ENCODE results near the gene MAP2K1.

MAP2K1 gene

GRCh38 chr15:66413579-66413978 is 26.9 kb downstream of the MAP2K1 start:
- DNase-seq (ENCODE audit: low read depth) = no peak
- no peak overlapping the region for H3K4me3 ChIP-seq (ENCODE audit: low read depth, low read length)
- TF ChIP-seq MYC (IDR thresholded peaks at IDR 0.05; ENCODE audit: low read depth, low read length) = no peak
- TF ChIP-seq CTCF (IDR thresholded peaks at IDR 0.05; ENCODE audit: low read depth, low read length) = no peak
- TF ChIP-seq MAX (IDR thresholded peaks at IDR 0.05; ENCODE audit: low read depth, low read length) = no peak
- TF ChIP-seq POLR2A (IDR thresholded peaks at IDR 0.05; ENCODE audit: extremely low read depth, insufficient read length) = no peak

- no peak for DNase-seq (ENCODE audit: low read depth)
- TF ChIP-seq POLR2A (IDR thresholded peaks at IDR 0.05; ENCODE audit: extremely low read depth, insufficient read length) = no peak
- no peak for TF ChIP-seq CTCF (IDR thresholded peaks at IDR 0.05; ENCODE audit: low read depth, low read length)
- no peak for TF ChIP-seq MAX (IDR thresholded peaks at IDR 0.05; ENCODE audit: low read depth, low read length)
- no peak for TF ChIP-seq MYC (IDR thresholded peaks at IDR 0.05; ENCODE audit: low read depth, low read length)
Measured at GRCh38 chr15:66415360-66415759, 28.6 kb downstream of the MAP2K1 start.

GRCh38 chr15:66417736-66418135 is 31.0 kb downstream of the MAP2K1 start:
- TF ChIP-seq MYC (IDR thresholded peaks at IDR 0.05; ENCODE audit: low read depth, low read length) (no peak), POLR2A (IDR thresholded peaks at IDR 0.05; ENCODE audit: extremely low read depth, insufficient read length) (no peak), MAX (IDR thresholded peaks at IDR 0.05; ENCODE audit: low read depth, low read length) (no peak), CTCF (IDR thresholded peaks at IDR 0.05; ENCODE audit: low read depth, low read length) (no peak)

More at GRCh38 chr15:66415360-66415759, 28.6 kb downstream of the MAP2K1 start:
- H3K4me3 ChIP-seq (ENCODE audit: low read depth, low read length) = no peak overlapping the region

GRCh38 chr15:66419471-66419870 is 32.8 kb downstream of the MAP2K1 start:
- DNase-seq (ENCODE audit: low read depth) = no peak
- H3K4me3 ChIP-seq (ENCODE audit: low read depth, low read length) = no peak overlapping the region
- TF ChIP-seq CTCF (IDR thresholded peaks at IDR 0.05; ENCODE audit: low read depth, low read length) (no peak), POLR2A (IDR thresholded peaks at IDR 0.05; ENCODE audit: extremely low read depth, insufficient read length) (no peak), MYC (IDR thresholded peaks at IDR 0.05; ENCODE audit: low read depth, low read length) (no peak), MAX (IDR thresholded peaks at IDR 0.05; ENCODE audit: low read depth, low read length) (no peak)

More at GRCh38 chr15:66417736-66418135, 31.0 kb downstream of the MAP2K1 start:
- no peak overlapping the region for H3K4me3 ChIP-seq (ENCODE audit: low read depth, low read length)
- DNase-seq (ENCODE audit: low read depth) = no peak

- no peak for DNase-seq (ENCODE audit: low read depth)
- H3K4me3 ChIP-seq (ENCODE audit: low read depth, low read length) = no peak overlapping the region
- TF ChIP-seq MAX (IDR thresholded peaks at IDR 0.05; ENCODE audit: low read depth, low read length) (no peak), CTCF (IDR thresholded peaks at IDR 0.05; ENCODE audit: low read depth, low read length) (no peak), MYC (IDR thresholded peaks at IDR 0.05; ENCODE audit: low read depth, low read length) (no peak), POLR2A (IDR thresholded peaks at IDR 0.05; ENCODE audit: extremely low read depth, insufficient read length) (no peak)
Measured at GRCh38 chr15:66422347-66422746, 35.6 kb downstream of the MAP2K1 start.

- no peak for DNase-seq (ENCODE audit: low read depth)
- TF ChIP-seq POLR2A (IDR thresholded peaks at IDR 0.05; ENCODE audit: extremely low read depth, insufficient read length) (no peak), MAX (IDR thresholded peaks at IDR 0.05; ENCODE audit: low read depth, low read length) (no peak), MYC (IDR thresholded peaks at IDR 0.05; ENCODE audit: low read depth, low read length) (no peak), CTCF (IDR thresholded peaks at IDR 0.05; ENCODE audit: low read depth, low read length) (no peak)
- no peak overlapping the region for H3K4me3 ChIP-seq (ENCODE audit: low read depth, low read length)
Measured at GRCh38 chr15:66423149-66423548, 36.4 kb downstream of the MAP2K1 start.

Data from NB4 (cell line).